CD14-positive monocyte (primary cell): ENCODE results near the gene TGFBR3. TPM values are rescaled to one million over a fixed set of nuclear protein-coding genes. Genes with fewer than 3 reads are reported as not detected.

Source experiments
- DNase-seq, 3 donors: peaks; one replicate each; pipeline ENCODE4 v3.0.0-alpha.2; 2011 to 2022
- H2AFZ ChIP-seq: 2 replicates; pipeline ENCODE4 v1.6.0; 2012; ENCODE audit warnings: mild to moderate bottlenecking, low read depth, low read length, inconsistent platforms; ENCODE audit not compliant: insufficient read depth, poor library complexity, severe bottlenecking
- H3K27ac ChIP-seq, 2 donors: 1 replicate in 1 of 2; 2 replicates in 1 of 2; pipeline ENCODE4 v1.5.1; 2012 to 2013; ENCODE audit warnings: low read length in 2 of 2, control low read depth in 1 of 2, inconsistent platforms in 1 of 2, low read depth in 1 of 2, mild to moderate bottlenecking in 1 of 2
- H3K27me3 ChIP-seq, 2 donors: one replicate each; pipeline versions ENCODE4 v1.6.0 to v1.6.1; 2011 to 2013; ENCODE audit warnings: low read length in 2 of 2; ENCODE audit not compliant: control insufficient read depth in 2 of 2, insufficient read depth in 2 of 2
- H3K36me3 ChIP-seq, 2 donors: replicated peaks in 1 of 2; 1 replicate in 1 of 2; 2 replicates in 1 of 2; pipeline versions ENCODE4 v1.5.1 to v1.6.1; 2012 to 2013; ENCODE audit warnings: low read length in 2 of 2, control low read depth in 1 of 2, inconsistent platforms in 1 of 2, mild to moderate bottlenecking in 1 of 2; ENCODE audit not compliant: insufficient read depth in 2 of 2, control insufficient read depth in 1 of 2
- H3K4me1 ChIP-seq, 2 donors: 1 replicate in 1 of 2; 2 replicates in 1 of 2; pipeline versions ENCODE4 v1.5.1 to v1.6.1; 2012 to 2013; ENCODE audit warnings: low read length in 2 of 2, control low read depth in 1 of 2, inconsistent platforms in 1 of 2, mild to moderate bottlenecking in 1 of 2, moderate library complexity in 1 of 2; ENCODE audit not compliant: insufficient read depth in 2 of 2, control insufficient read depth in 1 of 2
- H3K4me2 ChIP-seq: replicated peaks from 2 replicates; pipeline ENCODE3; 2012; ENCODE audit warnings: low read length, moderate library complexity, mild to moderate bottlenecking; ENCODE audit not compliant: poor library complexity, severe bottlenecking; ENCODE audit errors: extremely low read depth
- H3K4me3 ChIP-seq, 3 experiments: fragments of 200-600 bp in 1 of 3; sonication (generic) in 1 of 3; replicated peaks in 1 of 3; 1 replicate in 2 of 3; 2 replicates in 1 of 3; pipeline ENCODE4 v1.5.1; 2011 to 2013; ENCODE audit warnings: low read length in 3 of 3, mild to moderate bottlenecking in 3 of 3, control low read depth in 2 of 3, low read depth in 2 of 3, inconsistent platforms in 1 of 3, moderate library complexity in 1 of 3
- H3K79me2 ChIP-seq: 2 replicates; pipeline ENCODE4 v1.6.0; 2012; ENCODE audit warnings: mild to moderate bottlenecking, control low read depth, inconsistent platforms, low read length, moderate library complexity; ENCODE audit not compliant: insufficient read depth
- H3K9ac ChIP-seq: 2 replicates; pipeline ENCODE4 v1.6.0; 2017; ENCODE audit warnings: low read length, mild to moderate bottlenecking; ENCODE audit not compliant: insufficient read depth, poor library complexity, severe bottlenecking
- H3K9me3 ChIP-seq, 2 donors: replicated peaks in 1 of 2; 1 replicate in 1 of 2; 2 replicates in 1 of 2; pipeline versions ENCODE4 v1.5.1 to v1.6.1; 2012 to 2013; ENCODE audit warnings: low read length in 2 of 2, control low read depth in 1 of 2; ENCODE audit not compliant: control insufficient read depth in 1 of 2, insufficient read depth in 1 of 2
- H4K20me1 ChIP-seq: 2 replicates; pipeline ENCODE4 v1.6.0; 2012; ENCODE audit warnings: mild to moderate bottlenecking, low read length, control low read depth, moderate library complexity; ENCODE audit not compliant: insufficient read depth
- H3K27ac Mint-ChIP-seq, 7 donors: one replicate each; pipeline ENCODE4 v1.8.0; 2020; ENCODE audit warnings: mild to moderate bottlenecking in 7 of 7, mixed read lengths in 7 of 7, moderate library complexity in 6 of 7, inconsistent platforms in 2 of 7
- H3K27me3 Mint-ChIP-seq, 3 donors: one replicate each; pipeline ENCODE4 v1.8.0; 2021 to 2022; ENCODE audit warnings: low read depth in 3 of 3, mild to moderate bottlenecking in 3 of 3, mixed read lengths in 3 of 3, moderate library complexity in 3 of 3, inconsistent platforms in 1 of 3
- H3K36me3 Mint-ChIP-seq, 2 donors: one replicate each; pipeline ENCODE4 v1.8.0; 2020; ENCODE audit warnings: mixed read lengths in 2 of 2, inconsistent platforms in 1 of 2, mild to moderate bottlenecking in 1 of 2
- H3K4me1 Mint-ChIP-seq: one replicate; pipeline ENCODE4 v1.8.0; 2020; ENCODE audit warnings: mild to moderate bottlenecking, mixed read lengths
- H3K4me3 Mint-ChIP-seq, 2 donors: one replicate each; pipeline ENCODE4 v1.8.0; 2020; ENCODE audit warnings: mild to moderate bottlenecking in 2 of 2, mixed read lengths in 2 of 2, moderate library complexity in 1 of 2
- H3K9me3 Mint-ChIP-seq, 7 donors: one replicate each; pipeline ENCODE4 v1.8.0; 2020 to 2022; ENCODE audit warnings: mixed read lengths in 7 of 7, mild to moderate bottlenecking in 6 of 7, moderate library complexity in 6 of 7, inconsistent platforms in 2 of 7
- WGBS: methylation state at CpG from one replicate; pipeline ENCODE4 v1.1.5; 2013; ENCODE audit warnings: missing lambda C conversion rate; ENCODE audit not compliant: insufficient coverage; 5-methylcytosine and 5-hydroxymethylcytosine counted together
- intact Hi-C, 2 donors: fragments of 100-400 bp; cut with micrococcal nuclease; formaldehyde crosslinking; loops; one replicate each; pipeline versions ENCODE4 v1.15.0 to v1.15.1; 2023
- polyA plus RNA-seq, 3 donors: library from polyadenylated mRNA; depleted of rRNA in 1 of 3; unstranded in 2 of 3; stranded (reverse) in 1 of 3; fragments of 300-500 nt in 2 of 3; fragments of >200 nt in 1 of 3; fragmentation: Illumina TruSeq in 2 of 3; gene quantifications; 1 replicate in 2 of 3; 2 replicates in 1 of 3; pipeline ENCODE4 v1.2.3, GENCODE V29; 2012 to 2021
- TF ChIP-seq, protein P1 (sequence below): fragments of 200-600 bp; IDR thresholded peaks from one replicate; pipeline ENCODE4 v1.8.0; 2022; ENCODE audit warnings: antibody characterized with exemption, mild to moderate bottlenecking

The TGFBR3 gene
- polyA plus RNA-seq, 3 donors: 0.09 to 0.28 (median 0.20) TPM

DNA sequence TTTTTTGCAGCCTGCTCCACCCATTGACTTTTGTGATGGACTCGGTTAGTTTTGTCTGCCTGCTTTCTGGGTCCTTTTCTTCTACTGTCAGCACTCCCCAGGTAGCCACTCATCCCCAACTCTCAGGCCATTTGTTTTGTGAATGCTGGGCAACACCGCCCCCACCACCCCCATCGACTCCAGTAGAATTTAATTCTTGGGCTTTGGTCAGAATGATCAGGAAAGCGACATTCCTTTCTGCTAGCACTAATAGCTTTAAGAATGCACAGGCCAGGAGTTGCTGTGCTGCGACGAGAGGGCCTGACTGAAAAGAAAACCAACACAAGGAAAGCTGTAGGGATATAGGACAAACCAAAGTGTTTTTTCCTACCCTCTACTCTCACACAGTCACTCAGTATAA lies 240.9 kb downstream of the TGFBR3 start:
- Histone ChIP-seq H3K9ac (no peak overlapping the region), H3K4me3 (no peak overlapping the region), H3K79me2 (no peaks in the 10 kb centered on the region), H3K27me3 (no peaks in the 10 kb centered on the region), H3K27ac (no peak overlapping the region), H3K36me3 (no peaks in the 10 kb centered on the region), H3K4me2 (no peak overlapping the region), H4K20me1 (no peaks in the 10 kb centered on the region), H3K4me1 (no peaks in the 10 kb centered on the region), H3K9me3 (peaks cover 5 to 8% of the 10 kb centered on the region in 2 donors), H2AFZ (no peak overlapping the region)
- Mint-ChIP-seq H3K9me3 (peaks cover 8 to 18% (median 13%) of the 10 kb centered on the region in 7 donors), H3K27me3 (peaks cover 0 to 6% (median 3%) of the 10 kb centered on the region in 3 donors), H3K4me1 (no peaks in the 10 kb centered on the region), H3K27ac (no peak overlapping the region), H3K36me3 (no peaks in the 10 kb centered on the region), H3K4me3 (no peak overlapping the region)
- intact Hi-C loops: no loop called here
- DNase-seq: no peak
- 83% methylated on average over 1 of the region's 6 CpGs for WGBS
- TF ChIP-seq, protein P1, sequence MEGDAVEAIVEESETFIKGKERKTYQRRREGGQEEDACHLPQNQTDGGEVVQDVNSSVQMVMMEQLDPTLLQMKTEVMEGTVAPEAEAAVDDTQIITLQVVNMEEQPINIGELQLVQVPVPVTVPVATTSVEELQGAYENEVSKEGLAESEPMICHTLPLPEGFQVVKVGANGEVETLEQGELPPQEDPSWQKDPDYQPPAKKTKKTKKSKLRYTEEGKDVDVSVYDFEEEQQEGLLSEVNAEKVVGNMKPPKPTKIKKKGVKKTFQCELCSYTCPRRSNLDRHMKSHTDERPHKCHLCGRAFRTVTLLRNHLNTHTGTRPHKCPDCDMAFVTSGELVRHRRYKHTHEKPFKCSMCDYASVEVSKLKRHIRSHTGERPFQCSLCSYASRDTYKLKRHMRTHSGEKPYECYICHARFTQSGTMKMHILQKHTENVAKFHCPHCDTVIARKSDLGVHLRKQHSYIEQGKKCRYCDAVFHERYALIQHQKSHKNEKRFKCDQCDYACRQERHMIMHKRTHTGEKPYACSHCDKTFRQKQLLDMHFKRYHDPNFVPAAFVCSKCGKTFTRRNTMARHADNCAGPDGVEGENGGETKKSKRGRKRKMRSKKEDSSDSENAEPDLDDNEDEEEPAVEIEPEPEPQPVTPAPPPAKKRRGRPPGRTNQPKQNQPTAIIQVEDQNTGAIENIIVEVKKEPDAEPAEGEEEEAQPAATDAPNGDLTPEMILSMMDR: no peak

DNA sequence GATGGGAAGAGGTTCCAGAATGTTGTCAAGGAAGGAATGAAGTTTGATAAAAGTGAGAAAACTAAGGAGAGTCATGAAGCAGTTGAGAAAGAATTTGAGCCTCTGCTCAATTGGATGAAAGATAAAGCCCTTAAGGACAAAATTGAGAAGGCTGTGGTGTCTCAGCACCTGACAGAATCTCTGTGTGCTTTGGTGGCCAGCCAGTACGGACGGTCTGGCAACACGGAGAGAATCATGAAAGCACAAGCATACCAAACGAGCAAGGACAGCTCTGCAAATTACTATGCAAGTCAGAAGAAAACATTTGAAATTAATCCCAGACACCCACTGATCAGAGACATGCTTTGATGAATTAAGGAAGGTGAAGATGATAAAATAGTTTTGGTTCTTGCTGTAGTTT lies 242.5 kb downstream of the TGFBR3 start:
- Histone ChIP-seq H3K4me3 (no peak overlapping the region), H3K4me1 (no peaks in the 10 kb centered on the region), H3K9ac (no peak overlapping the region), H4K20me1 (no peaks in the 10 kb centered on the region), H3K4me2 (no peak overlapping the region), H3K9me3 (peaks cover 8% of the 10 kb centered on the region in 2 donors), H3K79me2 (no peaks in the 10 kb centered on the region), H2AFZ (no peak overlapping the region), H3K36me3 (no peaks in the 10 kb centered on the region), H3K27me3 (no peaks in the 10 kb centered on the region), H3K27ac (no peak overlapping the region)
- no peak for DNase-seq
- Mint-ChIP-seq H3K4me3 (no peak overlapping the region), H3K4me1 (no peaks in the 10 kb centered on the region), H3K9me3 (peaks cover 9 to 21% (median 17%) of the 10 kb centered on the region in 7 donors), H3K36me3 (no peaks in the 10 kb centered on the region), H3K27ac (no peak overlapping the region), H3K27me3 (peaks cover 0 to 5% (median 3%) of the 10 kb centered on the region in 3 donors)
- intact Hi-C loops: no loop called here
- WGBS: no CpG with 5 or more reads among the region's 4 CpGs
- TF ChIP-seq, protein P1: no peak
